HFFc6 (cell line): ENCODE data around the gene RGS12. TPM values are rescaled to one million over a fixed set of nuclear protein-coding genes. Genes with fewer than 3 reads are reported as not detected.
A peak's percentile ranks its signal among the peaks of the same experiment; 100 is the strongest.

Source experiments
- DNase-seq: peaks from one replicate; pipeline ENCODE4 v3.0.0-alpha.2; 2018
- H3K27ac Mint-ChIP-seq: 2 replicates; pipeline ENCODE4 v1.8.0; 2020; ENCODE audit warnings: mild to moderate bottlenecking, mixed read lengths
- H3K27me3 Mint-ChIP-seq: 2 replicates; pipeline ENCODE4 v1.8.0; 2021; ENCODE audit warnings: mild to moderate bottlenecking, moderate library complexity, mixed read lengths; ENCODE audit not compliant: insufficient read depth
- H3K36me3 Mint-ChIP-seq: 2 replicates; pipeline ENCODE4 v1.8.0; 2021; ENCODE audit warnings: low read depth, mixed read lengths
- H3K4me1 Mint-ChIP-seq: 2 replicates; pipeline ENCODE4 v1.8.0; 2020; ENCODE audit warnings: low read depth, mixed read lengths
- H3K4me3 Mint-ChIP-seq: 2 replicates; pipeline ENCODE4 v1.8.0; 2020; ENCODE audit warnings: mild to moderate bottlenecking, moderate library complexity, mixed read lengths
- H3K9me3 Mint-ChIP-seq: 2 replicates; pipeline ENCODE4 v1.8.0; 2020; ENCODE audit warnings: mild to moderate bottlenecking, mixed read lengths
- CTCF ChIP-seq: fragments of 200-600 bp; sonication (generic); IDR thresholded peaks from 2 replicates; pipeline ENCODE4 v1.5.0; 2021; ENCODE audit warnings: antibody characterized with exemption, mild to moderate bottlenecking
- long read RNA-seq: library from polyadenylated mRNA; unstranded; transcript quantifications from one replicate; pipeline ENCODE4 v2.0.0, GENCODE V29; 2019
- total RNA-seq, 6 experiments: library from RNA; stranded (reverse); fragmentation: NEBNext Ultra II Directional; extraction: Animal tissue kit (Norgen Biotek cat#: 25700); gene quantifications; 2 replicates in 1 of 6; 3 replicates in 5 of 6; pipeline ENCODE4 v1.2.3, GENCODE V29; 2021

The RGS12 gene, protein sequence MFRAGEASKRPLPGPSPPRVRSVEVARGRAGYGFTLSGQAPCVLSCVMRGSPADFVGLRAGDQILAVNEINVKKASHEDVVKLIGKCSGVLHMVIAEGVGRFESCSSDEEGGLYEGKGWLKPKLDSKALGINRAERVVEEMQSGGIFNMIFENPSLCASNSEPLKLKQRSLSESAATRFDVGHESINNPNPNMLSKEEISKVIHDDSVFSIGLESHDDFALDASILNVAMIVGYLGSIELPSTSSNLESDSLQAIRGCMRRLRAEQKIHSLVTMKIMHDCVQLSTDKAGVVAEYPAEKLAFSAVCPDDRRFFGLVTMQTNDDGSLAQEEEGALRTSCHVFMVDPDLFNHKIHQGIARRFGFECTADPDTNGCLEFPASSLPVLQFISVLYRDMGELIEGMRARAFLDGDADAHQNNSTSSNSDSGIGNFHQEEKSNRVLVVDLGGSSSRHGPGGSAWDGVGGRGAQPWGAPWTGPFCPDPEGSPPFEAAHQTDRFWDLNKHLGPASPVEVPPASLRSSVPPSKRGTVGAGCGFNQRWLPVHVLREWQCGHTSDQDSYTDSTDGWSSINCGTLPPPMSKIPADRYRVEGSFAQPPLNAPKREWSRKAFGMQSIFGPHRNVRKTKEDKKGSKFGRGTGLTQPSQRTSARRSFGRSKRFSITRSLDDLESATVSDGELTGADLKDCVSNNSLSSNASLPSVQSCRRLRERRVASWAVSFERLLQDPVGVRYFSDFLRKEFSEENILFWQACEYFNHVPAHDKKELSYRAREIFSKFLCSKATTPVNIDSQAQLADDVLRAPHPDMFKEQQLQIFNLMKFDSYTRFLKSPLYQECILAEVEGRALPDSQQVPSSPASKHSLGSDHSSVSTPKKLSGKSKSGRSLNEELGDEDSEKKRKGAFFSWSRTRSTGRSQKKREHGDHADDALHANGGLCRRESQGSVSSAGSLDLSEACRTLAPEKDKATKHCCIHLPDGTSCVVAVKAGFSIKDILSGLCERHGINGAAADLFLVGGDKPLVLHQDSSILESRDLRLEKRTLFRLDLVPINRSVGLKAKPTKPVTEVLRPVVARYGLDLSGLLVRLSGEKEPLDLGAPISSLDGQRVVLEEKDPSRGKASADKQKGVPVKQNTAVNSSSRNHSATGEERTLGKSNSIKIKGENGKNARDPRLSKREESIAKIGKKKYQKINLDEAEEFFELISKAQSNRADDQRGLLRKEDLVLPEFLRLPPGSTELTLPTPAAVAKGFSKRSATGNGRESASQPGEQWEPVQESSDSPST (N-terminal part only)
- total RNA-seq, result 10 to 100 TPM in 4 of 6 experiments, 1 to 10 TPM in 2; 8.5 to 15.2 (median 12.1) TPM
- long read RNA-seq, partial matches to known transcripts, result 2 of 10 reads
- long read RNA-seq, other reads (novel, unspliced or antisense), result 8 of 10 reads

- Mint-ChIP-seq H3K4me1 (peaks cover 22% of the 10 kb centered on the region), H3K4me3 (peak within 1 kb of the TSS; percentile 93), H3K9me3 (peaks cover 4% of the 10 kb centered on the region), H3K27ac (peak within 1 kb of the TSS; percentile 83), H3K27me3 (no peaks in the 10 kb centered on the region; the same call in 1 of the 2 replicates), H3K36me3 (peaks cover 9% of the 10 kb centered on the region)
- peak; percentile 89 for DNase-seq
- TF ChIP-seq CTCF, result no peak
Measured at GRCh38 chr4:3292571-3293400, at the start of gene RGS12. Gene RGS12 (plus strand): TSS chr4:3293021. CDS start chr4:3316171, 23,150 bp downstream.

- no peak overlapping the region for H3K27ac Mint-ChIP-seq
- TF ChIP-seq CTCF, result no peak
- H3K36me3 Mint-ChIP-seq, result no peaks in the 10 kb centered on the region; the same call in 1 of the 2 replicates
- peaks cover 2% of the 10 kb centered on the region; the same call in 1 of the 2 replicates for H3K27me3 Mint-ChIP-seq
- H3K4me3 Mint-ChIP-seq, result no peak overlapping the region
- no peak for DNase-seq
- H3K4me1 Mint-ChIP-seq, result peaks cover 12% of the 10 kb centered on the region
- H3K9me3 Mint-ChIP-seq, result no peaks in the 10 kb centered on the region
Measured at GRCh38 chr4:3243136-3243780, 49.6 kb upstream of the RGS12 start.

GRCh38 chr4:3244002-3244401 lies 48.8 kb upstream of the RGS12 start:
- TF ChIP-seq CTCF, result no peak
- Mint-ChIP-seq H3K36me3 (no peaks in the 10 kb centered on the region; the same call in 1 of the 2 replicates), H3K9me3 (no peaks in the 10 kb centered on the region), H3K27me3 (peaks cover 2% of the 10 kb centered on the region; the same call in 1 of the 2 replicates), H3K4me3 (no peak overlapping the region), H3K4me1 (peaks cover 12% of the 10 kb centered on the region), H3K27ac (no peak overlapping the region)
- no peak for DNase-seq

DNA sequence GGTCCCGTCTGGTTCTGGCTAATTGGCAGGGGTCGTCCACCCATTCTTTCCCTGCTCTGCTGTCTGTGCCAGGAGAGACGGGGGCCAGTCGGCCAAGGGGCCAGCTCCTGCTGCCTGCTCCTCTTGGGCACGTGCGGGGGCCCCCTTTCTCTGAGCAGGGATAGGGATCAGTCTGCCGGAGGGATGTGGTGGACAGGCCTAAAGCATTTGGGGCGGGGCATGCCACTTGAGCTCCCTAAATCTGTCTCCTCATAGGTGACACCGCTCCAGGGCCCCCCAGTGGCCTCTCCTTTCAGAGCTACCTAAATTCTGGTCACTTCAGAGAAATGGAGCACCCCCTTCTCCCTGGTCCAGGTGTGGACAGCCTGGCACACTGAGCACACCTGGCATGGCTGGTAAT lies 48.1 kb upstream of the RGS12 start:
- no peaks in the 10 kb centered on the region; the same call in 1 of the 2 replicates for H3K36me3 Mint-ChIP-seq
- no peaks in the 10 kb centered on the region for H3K9me3 Mint-ChIP-seq

More for the DNA sequence above, 48.1 kb upstream of the RGS12 start:
- no peak for TF ChIP-seq CTCF
- Mint-ChIP-seq H3K27ac (no peak overlapping the region), H3K4me1 (peaks cover 12% of the 10 kb centered on the region), H3K27me3 (peaks cover 2% of the 10 kb centered on the region; the same call in 1 of the 2 replicates), H3K4me3 (no peak overlapping the region)
- DNase-seq, result no peak
